Measurements from ENCODE around the gene CYTH3. TPM values are rescaled to one million over a fixed set of nuclear protein-coding genes. Genes with fewer than 3 reads are reported as not detected.

The CYTH3 gene
- total RNA-seq, 1 donor from 2014 or later = 29.8 TPM

GRCh38 chr7:6279937-6280336 is 7.5 kb upstream of the CYTH3 start:
- DNase-seq (ENCODE audit: low spot score) = no peak

GRCh38 chr7:6279341-6279740 is 6.9 kb upstream of the CYTH3 start:
- no peak for DNase-seq (ENCODE audit: low spot score)

GRCh38 chr7:6278749-6279310 is 6.4 kb upstream of the CYTH3 start:
- DNase-seq (ENCODE audit: low spot score) = no peak

GRCh38 chr7:6277476-6277875 is 5.1 kb upstream of the CYTH3 start:
- no peak for DNase-seq (ENCODE audit: low spot score)

- DNase-seq (ENCODE audit: low spot score) = no peak
Observed at GRCh38 chr7:6276911-6277408, 4.5 kb upstream of the CYTH3 start.

GRCh38 chr7:6274743-6275142 is 2.3 kb upstream of the CYTH3 start:
- no peak for DNase-seq (ENCODE audit: low spot score)

GRCh38 chr7:6273917-6274630 is 1.6 kb upstream of the CYTH3 start:
- no peak for DNase-seq (ENCODE audit: low spot score)

- DNase-seq (ENCODE audit: low spot score) = no peak
Observed at GRCh38 chr7:6273380-6273837, 985 bp upstream of the CYTH3 start.

- no peak for DNase-seq (ENCODE audit: low spot score)
Observed at GRCh38 chr7:6271694-6272440, 557 bp downstream of the CYTH3 start.

- DNase-seq (ENCODE audit: low spot score) = peak; percentile 40
Observed at GRCh38 chr7:6271060-6271658, 1.3 kb downstream of the CYTH3 start.

- no peak for DNase-seq (ENCODE audit: low spot score)
Observed at GRCh38 chr7:6269527-6269926, 2.9 kb downstream of the CYTH3 start.

- DNase-seq (ENCODE audit: low spot score) = peak; percentile 23
Observed at GRCh38 chr7:6268907-6269306, 3.5 kb downstream of the CYTH3 start.

GRCh38 chr7:6268023-6268900 is 4.2 kb downstream of the CYTH3 start:
- no peak for DNase-seq (ENCODE audit: low spot score)

- no peak for DNase-seq (ENCODE audit: low spot score)
Observed at GRCh38 chr7:6266699-6267098, 5.7 kb downstream of the CYTH3 start.

- no peak for DNase-seq (ENCODE audit: low spot score)
Observed at GRCh38 chr7:6262221-6262620, 10.2 kb downstream of the CYTH3 start.

GRCh38 chr7:6261699-6262098 is 10.7 kb downstream of the CYTH3 start:
- no peak for DNase-seq (ENCODE audit: low spot score)

- DNase-seq (ENCODE audit: low spot score) = no peak
Observed at GRCh38 chr7:6260291-6261187, 11.9 kb downstream of the CYTH3 start.

GRCh38 chr7:6259257-6259656 is 13.2 kb downstream of the CYTH3 start:
- DNase-seq (ENCODE audit: low spot score) = no peak

GRCh38 chr7:6258440-6259182 is 13.8 kb downstream of the CYTH3 start:
- no peak for DNase-seq (ENCODE audit: low spot score)

- no peak for DNase-seq (ENCODE audit: low spot score)
Observed at GRCh38 chr7:6257675-6258074, 14.7 kb downstream of the CYTH3 start.

All from mucosa of gallbladder (tissue), 1 donor.